MM.1S (cell line): Measurements from ENCODE around the gene VLDLR.

Experiments
- DNase-seq: peaks from one replicate; pipeline ENCODE4 v3.0.0-alpha.2; 2015
- H2AFZ ChIP-seq: fragments of 300-600 bp; sonication (generic); 2 replicates; pipeline ENCODE4 v1.6.0; 2016; ENCODE audit warnings: antibody characterized with exemption, low read length
- H3F3A ChIP-seq: fragments of 300-600 bp; sonication (generic); 2 replicates; pipeline ENCODE4 v1.6.1; 2016; ENCODE audit warnings: mild to moderate bottlenecking, antibody characterized with exemption, low read length, moderate library complexity, mixed read lengths; ENCODE audit not compliant: insufficient read depth
- H3K27ac ChIP-seq: fragments of 300-600 bp; sonication (generic); 2 replicates; pipeline ENCODE4 v1.5.1; 2016; ENCODE audit warnings: mild to moderate bottlenecking, low read length
- H3K27me3 ChIP-seq: fragments of 300-600 bp; sonication (generic); replicated peaks from 2 replicates; pipeline ENCODE4 v1.6.0; 2016; ENCODE audit warnings: low read length; ENCODE audit not compliant: insufficient read depth
- H3K36me3 ChIP-seq: fragments of 300-600 bp; sonication (generic); replicated peaks from 2 replicates; pipeline ENCODE4 v1.6.1; 2016; ENCODE audit warnings: mild to moderate bottlenecking, low read length, mixed read lengths; ENCODE audit not compliant: insufficient read depth
- H3K4me1 ChIP-seq: fragments of 300-600 bp; sonication (generic); 2 replicates; pipeline ENCODE4 v1.6.1; 2016; ENCODE audit warnings: low read length, mixed read lengths
- H3K4me2 ChIP-seq: fragments of 300-600 bp; sonication (generic); 2 replicates; pipeline ENCODE4 v1.6.0; 2016; ENCODE audit warnings: low read depth, low read length
- H3K4me3 ChIP-seq: fragments of 300-600 bp; sonication (generic); 2 replicates; pipeline ENCODE4 v1.5.1; 2016; ENCODE audit warnings: low read length, mixed read lengths
- H3K79me2 ChIP-seq: fragments of 300-600 bp; sonication (generic); 2 replicates; pipeline ENCODE4 v1.6.1; 2016; ENCODE audit warnings: mixed run types, low read length, mixed read lengths
- H3K9ac ChIP-seq: fragments of 300-600 bp; sonication (generic); 2 replicates; pipeline ENCODE4 v1.6.1; 2016; ENCODE audit warnings: low read length, mixed read lengths
- H3K9me2 ChIP-seq: fragments of 300-600 bp; sonication (generic); replicated peaks from 2 replicates; pipeline ENCODE4 v1.6.1; 2016; ENCODE audit warnings: mild to moderate bottlenecking, low read length, mixed read lengths; ENCODE audit not compliant: insufficient read depth
- H3K9me3 ChIP-seq: fragments of 300-600 bp; sonication (generic); replicated peaks from 2 replicates; pipeline ENCODE4 v1.6.1; 2016; ENCODE audit warnings: mild to moderate bottlenecking, low read length, mixed read lengths; ENCODE audit not compliant: insufficient read depth
- H4K20me1 ChIP-seq: fragments of 300-600 bp; sonication (generic); 2 replicates; pipeline ENCODE4 v1.6.1; 2016; ENCODE audit warnings: mild to moderate bottlenecking, low read length, moderate library complexity, mixed read lengths; ENCODE audit not compliant: insufficient read depth
- EZH2 ChIP-seq: fragments of 300-600 bp; sonication (generic); optimal IDR thresholded peaks from 2 replicates; pipeline ENCODE3; 2017; ENCODE audit warnings: low read depth, mild to moderate bottlenecking, antibody characterized with exemption, low read length, mixed read lengths
- EZH2phosphoT487 ChIP-seq: fragments of 300-600 bp; sonication (generic); IDR thresholded peaks from 2 replicates; pipeline ENCODE4 v1.6.1; 2018; ENCODE audit warnings: antibody characterized with exemption, low read length
- TF ChIP-seq, protein P1 (sequence below): fragments of 300-600 bp; sonication (generic); IDR thresholded peaks from 2 replicates; pipeline ENCODE4 v1.5.1; 2016; ENCODE audit warnings: antibody characterized with exemption, low read length, mixed read lengths

VLDLR gene

DNA sequence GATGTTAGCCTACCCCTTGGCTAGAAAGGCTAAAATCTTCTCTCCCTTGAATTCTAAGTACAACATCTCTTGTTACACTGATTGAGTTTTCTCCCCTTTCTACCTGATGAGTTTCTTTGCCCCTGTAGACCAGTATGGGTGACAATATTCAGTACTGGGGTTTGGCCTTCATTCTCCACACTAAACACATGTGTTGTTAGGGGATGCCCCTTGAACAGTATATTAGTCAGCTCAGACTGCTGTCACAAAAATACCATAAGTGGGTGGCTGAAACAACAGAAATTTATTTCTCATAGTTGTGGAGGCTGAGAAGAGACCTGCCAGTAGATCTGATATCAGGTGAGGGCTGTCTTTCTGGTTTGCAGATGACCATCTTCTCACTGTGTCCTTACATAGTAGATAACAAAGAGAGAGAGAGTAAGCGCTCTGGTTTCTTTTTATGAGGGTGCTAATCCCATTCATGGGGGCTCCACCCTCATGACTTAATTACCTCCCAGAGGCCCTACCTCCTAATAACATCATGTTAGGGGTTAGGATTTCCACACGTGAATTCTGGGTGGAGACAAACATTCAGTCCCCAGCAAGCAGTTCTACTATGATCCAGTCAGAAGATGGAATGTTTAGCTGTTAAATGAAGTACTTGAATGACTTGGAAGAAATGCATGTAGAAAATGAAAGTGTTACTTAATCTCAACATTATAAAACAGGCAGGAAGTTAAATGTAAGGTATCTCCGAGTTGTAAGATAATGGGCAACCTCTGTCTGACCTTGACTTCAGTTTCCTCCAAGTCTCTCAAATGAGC lies 17.5 kb downstream of the VLDLR start:
- no peak overlapping the region for H3K27ac ChIP-seq
- no peaks in the 10 kb centered on the region for H3K79me2 ChIP-seq
- TF ChIP-seq EZH2 (no peak), EZH2phosphoT487 (no peak)
- TF ChIP-seq, protein P1, sequence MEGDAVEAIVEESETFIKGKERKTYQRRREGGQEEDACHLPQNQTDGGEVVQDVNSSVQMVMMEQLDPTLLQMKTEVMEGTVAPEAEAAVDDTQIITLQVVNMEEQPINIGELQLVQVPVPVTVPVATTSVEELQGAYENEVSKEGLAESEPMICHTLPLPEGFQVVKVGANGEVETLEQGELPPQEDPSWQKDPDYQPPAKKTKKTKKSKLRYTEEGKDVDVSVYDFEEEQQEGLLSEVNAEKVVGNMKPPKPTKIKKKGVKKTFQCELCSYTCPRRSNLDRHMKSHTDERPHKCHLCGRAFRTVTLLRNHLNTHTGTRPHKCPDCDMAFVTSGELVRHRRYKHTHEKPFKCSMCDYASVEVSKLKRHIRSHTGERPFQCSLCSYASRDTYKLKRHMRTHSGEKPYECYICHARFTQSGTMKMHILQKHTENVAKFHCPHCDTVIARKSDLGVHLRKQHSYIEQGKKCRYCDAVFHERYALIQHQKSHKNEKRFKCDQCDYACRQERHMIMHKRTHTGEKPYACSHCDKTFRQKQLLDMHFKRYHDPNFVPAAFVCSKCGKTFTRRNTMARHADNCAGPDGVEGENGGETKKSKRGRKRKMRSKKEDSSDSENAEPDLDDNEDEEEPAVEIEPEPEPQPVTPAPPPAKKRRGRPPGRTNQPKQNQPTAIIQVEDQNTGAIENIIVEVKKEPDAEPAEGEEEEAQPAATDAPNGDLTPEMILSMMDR, result no peak
- H3F3A ChIP-seq, result no peaks in the 10 kb centered on the region
- H4K20me1 ChIP-seq, result no peaks in the 10 kb centered on the region
- no peaks in the 10 kb centered on the region for H3K9me3 ChIP-seq
- H2AFZ ChIP-seq, result no peak overlapping the region
- no peak overlapping the region for H3K9ac ChIP-seq
- H3K36me3 ChIP-seq, result no peaks in the 10 kb centered on the region
- H3K4me3 ChIP-seq, result no peak overlapping the region
- DNase-seq, result no peak
- H3K4me1 ChIP-seq, result no peaks in the 10 kb centered on the region
- no peaks in the 10 kb centered on the region for H3K27me3 ChIP-seq
- no peaks in the 10 kb centered on the region for H3K9me2 ChIP-seq
- no peak overlapping the region for H3K4me2 ChIP-seq

DNA sequence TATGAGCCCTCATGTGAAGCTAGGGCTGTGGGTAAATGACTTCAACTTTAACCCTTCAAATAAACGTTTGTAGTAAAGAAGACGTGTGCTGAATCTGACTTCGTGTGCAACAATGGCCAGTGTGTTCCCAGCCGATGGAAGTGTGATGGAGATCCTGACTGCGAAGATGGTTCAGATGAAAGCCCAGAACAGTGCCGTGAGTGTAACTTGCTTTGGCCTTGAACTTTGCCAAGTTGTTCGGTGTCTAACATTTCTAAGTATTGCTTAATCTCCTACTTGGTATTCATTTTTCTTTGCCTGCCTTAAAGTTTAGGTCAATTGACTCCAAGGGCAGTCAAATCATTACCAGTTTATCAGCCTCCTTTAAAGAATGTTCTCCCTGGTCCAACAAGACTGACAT lies 18.2 kb downstream of the VLDLR start:
- Histone ChIP-seq H3K4me3 (no peak overlapping the region), H3K4me1 (peaks cover 3% of the 10 kb centered on the region), H3K9me3 (no peaks in the 10 kb centered on the region), H3K79me2 (no peaks in the 10 kb centered on the region), H3K27me3 (no peaks in the 10 kb centered on the region), H3K36me3 (no peaks in the 10 kb centered on the region), H3K9ac (no peak overlapping the region), H3F3A (no peaks in the 10 kb centered on the region), H4K20me1 (no peaks in the 10 kb centered on the region), H3K4me2 (no peak overlapping the region), H2AFZ (no peak overlapping the region), H3K9me2 (no peaks in the 10 kb centered on the region), H3K27ac (no peak overlapping the region)
- no peak for DNase-seq
- TF ChIP-seq, protein P1, result no peak
- no peak for TF ChIP-seq EZH2phosphoT487
- no peak for TF ChIP-seq EZH2

DNA sequence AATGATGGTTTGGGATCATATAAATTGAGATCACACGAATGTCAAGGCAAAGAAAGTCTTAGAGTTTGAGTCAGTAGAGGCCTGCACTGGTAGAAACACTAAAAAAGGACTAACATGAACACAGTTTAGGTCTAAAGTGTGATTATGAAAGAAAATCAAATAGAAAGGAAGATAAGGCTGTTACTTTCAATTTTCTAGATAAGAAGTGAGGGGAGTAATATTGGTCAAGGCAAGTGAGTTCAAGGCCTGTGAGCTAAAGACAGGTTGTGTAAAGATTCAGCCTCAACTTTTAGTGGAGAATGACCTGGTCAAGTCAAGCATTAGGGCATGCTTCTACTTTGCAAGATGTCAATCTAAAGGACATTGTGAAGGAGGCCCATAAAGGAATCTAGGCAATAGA lies 19.0 kb downstream of the VLDLR start:
- Histone ChIP-seq H4K20me1 (no peaks in the 10 kb centered on the region), H3K9ac (no peak overlapping the region), H3K9me2 (no peaks in the 10 kb centered on the region), H3K4me3 (no peak overlapping the region), H3K4me2 (no peak overlapping the region), H3K27ac (no peak overlapping the region), H3K9me3 (no peaks in the 10 kb centered on the region), H3F3A (peaks cover 6% of the 10 kb centered on the region), H3K4me1 (peaks cover 10% of the 10 kb centered on the region), H2AFZ (no peak overlapping the region), H3K36me3 (no peaks in the 10 kb centered on the region), H3K79me2 (no peaks in the 10 kb centered on the region), H3K27me3 (no peaks in the 10 kb centered on the region)
- no peak for DNase-seq
- no peak for TF ChIP-seq EZH2
- TF ChIP-seq, protein P1, result no peak
- no peak for TF ChIP-seq EZH2phosphoT487
